B cell (primary cell): Measurements from ENCODE around the gene PGM2. TPM values are rescaled to one million over a fixed set of nuclear protein-coding genes. Genes with fewer than 3 reads are reported as not detected.

ENCODE experiments used
- ATAC-seq: fragments of 200-7000 bp; cut with Tn5 transposase; one replicate; pipeline ENCODE4 v1.10.0; 2021; ENCODE audit warnings: low read depth, mild to moderate bottlenecking, moderate number of reproducible peaks, moderate library complexity
- CTCF ChIA-PET: fragments of 350-600 bp; sonication (Branson Sonifier 250); formaldehyde crosslinking; loops from one replicate; lab custom pipeline; 2021; ENCODE audit warnings: antibody characterized with exemption, inconsistent platforms; lab: Charles Lee
- POLR2A ChIA-PET: fragments of 350-600 bp; sonication (Branson Sonifier 250); formaldehyde crosslinking; loops from one replicate; lab custom pipeline; 2021; ENCODE audit warnings: antibody characterized with exemption; lab: Charles Lee
- DNase-seq: peaks from one replicate; pipeline ENCODE4 v3.0.0; 2013
- H2AFZ ChIP-seq: 2 replicates; pipeline ENCODE4 v1.6.1; 2012; ENCODE audit warnings: mild to moderate bottlenecking, low read depth, low read length; ENCODE audit not compliant: insufficient read depth, poor library complexity, severe bottlenecking
- H3K27ac ChIP-seq, 2 donors: 1 replicate in 1 of 2; 2 replicates in 1 of 2; pipeline ENCODE4 v1.5.1; 2012 to 2013; ENCODE audit warnings: low read length in 2 of 2, mild to moderate bottlenecking in 2 of 2, moderate library complexity in 1 of 2
- H3K27me3 ChIP-seq, 4 experiments: fragments of 200-600 bp in 1 of 4; sonication (generic) in 1 of 4; replicated peaks in 1 of 4; 1 replicate in 2 of 4; 2 replicates in 2 of 4; pipeline versions ENCODE4 v1.6.1 to v1.7.0; 2013 to 2016; ENCODE audit warnings: low read length in 3 of 4, mild to moderate bottlenecking in 2 of 4, mixed read lengths in 1 of 4, moderate library complexity in 1 of 4; ENCODE audit not compliant: insufficient read depth in 4 of 4, control insufficient read depth in 3 of 4; ENCODE audit errors: control extremely low read depth in 1 of 4
- H3K36me3 ChIP-seq, 2 experiments: replicated peaks in 1 of 2; 1 replicate in 1 of 2; 2 replicates in 1 of 2; pipeline versions ENCODE4 v1.6.1 to v1.7.1; 2013; ENCODE audit warnings: low read length in 1 of 2; ENCODE audit not compliant: insufficient read depth in 2 of 2, control insufficient read depth in 1 of 2; ENCODE audit errors: control extremely low read depth in 1 of 2, extremely low read depth in 1 of 2
- H3K4me1 ChIP-seq, 2 donors: fragments of 200-600 bp in 1 of 2; sonication (generic) in 1 of 2; 1 replicate in 1 of 2; 2 replicates in 1 of 2; pipeline versions ENCODE4 v1.5.1 to v1.6.1; 2013 to 2017; ENCODE audit warnings: low read length in 2 of 2; ENCODE audit not compliant: control insufficient read depth in 2 of 2, insufficient read depth in 2 of 2
- H3K4me2 ChIP-seq: replicated peaks from 2 replicates; pipeline ENCODE3; 2012; ENCODE audit warnings: mild to moderate bottlenecking, low read depth, low read length; ENCODE audit not compliant: poor library complexity, severe bottlenecking
- H3K4me3 ChIP-seq, 5 experiments: fragments of 200-600 bp in 1 of 5; sonication (generic) in 1 of 5; 1 replicate in 3 of 5; 2 replicates in 2 of 5; pipeline versions ENCODE4 v1.5.1 to v1.7.0; 2011 to 2016; ENCODE audit warnings: low read length in 4 of 5, mild to moderate bottlenecking in 4 of 5, low read depth in 2 of 5, control low read depth in 1 of 5, moderate library complexity in 1 of 5; ENCODE audit not compliant: insufficient read depth in 1 of 5; ENCODE audit errors: control extremely low read depth in 1 of 5, extremely low read depth in 1 of 5
- H3K79me2 ChIP-seq: fragments of 200-600 bp; sonication (generic); one replicate; pipeline ENCODE4 v1.6.0; 2016; ENCODE audit warnings: low read length; ENCODE audit not compliant: control insufficient read depth, insufficient read depth
- H3K9ac ChIP-seq: fragments of 200-600 bp; sonication (generic); 2 replicates; pipeline ENCODE4 v1.6.1; 2017; ENCODE audit warnings: mild to moderate bottlenecking, low read length, moderate library complexity
- H3K9me3 ChIP-seq, 3 donors: one replicate each; pipeline versions ENCODE4 v1.6.1 to v1.7.1; 2013; ENCODE audit warnings: low read length in 2 of 3; ENCODE audit not compliant: control insufficient read depth in 2 of 3, insufficient read depth in 1 of 3; ENCODE audit errors: control extremely low read depth in 1 of 3
- H4K20me1 ChIP-seq: 2 replicates; pipeline ENCODE4 v1.6.0; 2012; ENCODE audit warnings: mild to moderate bottlenecking, low read length; ENCODE audit not compliant: insufficient read depth, control insufficient read depth, poor library complexity, severe bottlenecking
- H3K27ac Mint-ChIP-seq: one replicate; pipeline ENCODE4 v1.8.0; 2021; ENCODE audit warnings: mixed read lengths
- H3K27me3 Mint-ChIP-seq: one replicate; pipeline ENCODE4 v1.8.0; 2021; ENCODE audit warnings: mixed read lengths
- H3K4me1 Mint-ChIP-seq: one replicate; pipeline ENCODE4 v1.8.0; 2021; ENCODE audit warnings: mixed read lengths
- H3K4me3 Mint-ChIP-seq: one replicate; pipeline ENCODE4 v1.8.0; 2021; ENCODE audit warnings: mixed read lengths
- H3K9me3 Mint-ChIP-seq: one replicate; pipeline ENCODE4 v1.8.0; 2022; ENCODE audit warnings: mixed read lengths; ENCODE audit not compliant: insufficient read depth
- EZH2 ChIP-seq: IDR thresholded peaks from 2 replicates; pipeline ENCODE4 v1.6.1; 2012; ENCODE audit warnings: borderline replicate concordance, low read depth, mild to moderate bottlenecking, moderate library complexity, low read length; ENCODE audit not compliant: insufficient read depth, poor library complexity, severe bottlenecking
- WGBS: methylation state at CpG from one replicate; pipeline ENCODE4 v1.1.5; 2013; ENCODE audit warnings: missing lambda C conversion rate; ENCODE audit not compliant: insufficient coverage; 5-methylcytosine and 5-hydroxymethylcytosine counted together
- intact Hi-C: fragments of 100-400 bp; cut with micrococcal nuclease; formaldehyde crosslinking; loops from one replicate; pipeline ENCODE4 v1.10.0; 2022
- polyA plus RNA-seq: library from polyadenylated mRNA; depleted of rRNA; stranded (reverse); fragments of >200 nt; gene quantifications from 2 replicates; pipeline ENCODE4 v1.2.3, GENCODE V29; 2012
- total RNA-seq, 2 donors: library from RNA; stranded (reverse); fragments of 120-200 nt in 1 of 2; gene quantifications; 1 replicate in 1 of 2; 2 replicates in 1 of 2; pipeline versions ENCODE4 v1.2.3 to v1.2.4, GENCODE V29; 2013 to 2022
- TF ChIP-seq, protein P1 (sequence below): fragments of 200-600 bp; IDR thresholded peaks from one replicate; pipeline ENCODE4 v1.8.0; 2022; ENCODE audit warnings: antibody characterized with exemption, mild to moderate bottlenecking

PGM2 gene
- total and polyA plus RNA-seq, 2 donors (not counting 1 experiment from before 2014, with no cell fraction given), result 5.3 to 20.9 TPM

DNA sequence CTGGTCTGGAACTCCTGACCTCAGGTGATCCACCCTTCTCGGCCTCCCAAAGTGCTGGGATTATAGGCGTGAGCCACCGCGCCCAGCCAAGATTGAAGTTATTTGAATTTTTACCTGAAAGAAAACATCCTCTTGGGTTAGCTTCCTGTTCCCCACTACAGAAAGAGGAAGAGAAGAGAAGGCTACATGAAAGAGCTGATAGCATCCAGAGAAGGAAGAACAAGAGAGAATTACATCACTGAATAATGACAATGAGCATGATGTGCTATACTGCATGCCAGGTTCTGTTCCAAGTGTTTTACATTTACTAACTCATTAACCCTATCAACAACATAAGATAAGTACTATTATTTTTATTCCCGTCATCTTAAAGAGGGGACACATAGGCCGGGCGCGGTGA lies 52.9 kb downstream of the PGM2 start:
- Histone ChIP-seq H3K27ac (peak overlapping the region in 1 of 2 donors; percentile 26), H3K9me3 (no peaks in the 10 kb centered on the region), H3K4me1 (peaks cover 9 to 14% of the 10 kb centered on the region in 2 donors), H3K36me3 (no peaks in the 10 kb centered on the region), H3K9ac (no peak overlapping the region), H3K4me3 (no peak overlapping the region), H3K27me3 (no peaks in the 10 kb centered on the region), H3K4me2 (peak overlapping the region; percentile 40), H3K79me2 (no peaks in the 10 kb centered on the region), H2AFZ (peak overlapping the region; percentile 28), H4K20me1 (no peaks in the 10 kb centered on the region)
- ChIA-PET POLR2A (no interaction called here), CTCF (interaction anchor here (0.6 to 1.2 kb wide), 2 partner anchors 22 to 76 kb away, joined by 3 to 5 read pairs; no protein-coding TSS in a partner anchor)
- Mint-ChIP-seq H3K4me3 (no peak overlapping the region), H3K9me3 (no peaks in the 10 kb centered on the region), H3K27me3 (no peaks in the 10 kb centered on the region), H3K27ac (peak overlapping the region; percentile 0), H3K4me1 (peaks cover 10% of the 10 kb centered on the region)
- TF ChIP-seq, protein P1, sequence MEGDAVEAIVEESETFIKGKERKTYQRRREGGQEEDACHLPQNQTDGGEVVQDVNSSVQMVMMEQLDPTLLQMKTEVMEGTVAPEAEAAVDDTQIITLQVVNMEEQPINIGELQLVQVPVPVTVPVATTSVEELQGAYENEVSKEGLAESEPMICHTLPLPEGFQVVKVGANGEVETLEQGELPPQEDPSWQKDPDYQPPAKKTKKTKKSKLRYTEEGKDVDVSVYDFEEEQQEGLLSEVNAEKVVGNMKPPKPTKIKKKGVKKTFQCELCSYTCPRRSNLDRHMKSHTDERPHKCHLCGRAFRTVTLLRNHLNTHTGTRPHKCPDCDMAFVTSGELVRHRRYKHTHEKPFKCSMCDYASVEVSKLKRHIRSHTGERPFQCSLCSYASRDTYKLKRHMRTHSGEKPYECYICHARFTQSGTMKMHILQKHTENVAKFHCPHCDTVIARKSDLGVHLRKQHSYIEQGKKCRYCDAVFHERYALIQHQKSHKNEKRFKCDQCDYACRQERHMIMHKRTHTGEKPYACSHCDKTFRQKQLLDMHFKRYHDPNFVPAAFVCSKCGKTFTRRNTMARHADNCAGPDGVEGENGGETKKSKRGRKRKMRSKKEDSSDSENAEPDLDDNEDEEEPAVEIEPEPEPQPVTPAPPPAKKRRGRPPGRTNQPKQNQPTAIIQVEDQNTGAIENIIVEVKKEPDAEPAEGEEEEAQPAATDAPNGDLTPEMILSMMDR, result no peak
- TF ChIP-seq EZH2, result no peak
- 98% methylated on average over 4 of the region's 8 CpGs for WGBS
- ATAC-seq (no peak), DNase-seq (peak; percentile 35)
- intact Hi-C loops, result no loop called here

DNA sequence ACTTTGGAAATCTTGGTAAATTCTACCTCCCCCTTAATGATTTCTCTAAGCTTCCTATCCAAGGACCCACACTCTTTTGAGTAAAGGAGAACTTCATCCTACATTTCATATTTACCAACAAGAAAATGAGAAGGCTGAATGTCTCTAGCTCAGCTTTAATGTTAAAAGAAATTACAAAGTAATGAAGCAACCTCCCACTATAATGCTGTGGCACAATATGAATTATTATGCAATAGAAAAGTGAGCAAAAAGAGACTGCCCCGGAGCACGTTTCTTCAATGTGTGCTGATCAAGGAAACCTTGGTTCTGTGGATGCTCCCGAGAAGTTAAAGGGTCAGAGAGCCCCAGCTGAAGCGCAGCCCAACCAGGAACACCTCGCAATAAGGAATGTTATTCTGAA lies 55.3 kb downstream of the PGM2 start:
- Histone ChIP-seq H3K9ac (no peak overlapping the region), H2AFZ (no peak overlapping the region), H3K4me3 (no peak overlapping the region), H3K27ac (no peak overlapping the region), H3K9me3 (no peaks in the 10 kb centered on the region), H3K27me3 (no peaks in the 10 kb centered on the region), H3K36me3 (no peaks in the 10 kb centered on the region), H3K4me1 (peaks cover 9 to 14% of the 10 kb centered on the region in 2 donors), H3K79me2 (no peaks in the 10 kb centered on the region), H3K4me2 (no peak overlapping the region), H4K20me1 (no peaks in the 10 kb centered on the region)
- H3K9me3 Mint-ChIP-seq, result no peaks in the 10 kb centered on the region
- ChIA-PET POLR2A (no interaction called here), CTCF (no interaction called here)
- WGBS, result 88% methylated on average over 4 of the region's 5 CpGs
- H3K27ac Mint-ChIP-seq, result no peak overlapping the region
- peaks cover 11% of the 10 kb centered on the region for H3K4me1 Mint-ChIP-seq
- intact Hi-C loops, result no loop called here
- H3K27me3 Mint-ChIP-seq, result no peaks in the 10 kb centered on the region
- DNase-seq (no peak), ATAC-seq (no peak)
- TF ChIP-seq, protein P1, result no peak
- TF ChIP-seq EZH2, result no peak
- H3K4me3 Mint-ChIP-seq, result no peak overlapping the region
